HepG2 (cell line): ENCODE data around the gene RAMAC. TPM values are rescaled to one million over a fixed set of nuclear protein-coding genes. Genes with fewer than 3 reads are reported as not detected.

Experiments
- ARHGAP35 ChIP-seq: sonication (generic); formaldehyde crosslinking; IDR thresholded peaks from 2 replicates; pipeline ENCODE4 v1.9.0; 2022; ENCODE audit warnings: mild to moderate bottlenecking, inconsistent platforms, moderate library complexity, missing genetic modification reagents, borderline replicate concordance
- ATF6 ChIP-seq: sonication (generic); formaldehyde crosslinking; conservative IDR thresholded peaks from 2 replicates; pipeline ENCODE4 v1.4.0; 2020; ENCODE audit warnings: missing genetic modification reagents
- FOXA3 ChIP-seq: IDR thresholded peaks from 2 replicates; pipeline ENCODE4 v1.6.1; 2016; ENCODE audit warnings: missing genetic modification reagents, missing compliant biosample characterization
- GPBP1L1 ChIP-seq: sonication (generic); formaldehyde crosslinking; IDR thresholded peaks from 2 replicates; pipeline ENCODE4 v1.5.0; 2020; ENCODE audit warnings: mild to moderate bottlenecking, missing genetic modification reagents
- PHF20 ChIP-seq: sonication (generic); formaldehyde crosslinking; IDR thresholded peaks from 2 replicates; pipeline ENCODE4 v1.5.0; 2020; ENCODE audit warnings: mild to moderate bottlenecking, missing genetic modification reagents
- SATB2 ChIP-seq: sonication (generic); formaldehyde crosslinking; IDR thresholded peaks from 2 replicates; pipeline ENCODE4 v1.5.0; 2020; ENCODE audit warnings: missing genetic modification reagents
- SIN3A ChIP-seq: IDR thresholded peaks from 2 replicates; pipeline ENCODE4 v1.6.1; 2011; ENCODE audit warnings: low read depth, mild to moderate bottlenecking, control low read depth, low read length, borderline replicate concordance
- TBL1XR1 ChIP-seq: fragments of 150-350 bp; IDR thresholded peaks from 2 replicates; pipeline ENCODE4 v1.6.1; 2014; ENCODE audit warnings: borderline replicate concordance, low read length; ENCODE audit not compliant: partially characterized antibody
- THAP8 ChIP-seq: sonication (generic); formaldehyde crosslinking; IDR thresholded peaks from 2 replicates; pipeline ENCODE4 v1.5.1; 2020; ENCODE audit warnings: missing genetic modification reagents, mild to moderate bottlenecking, borderline replicate concordance
- ZFX ChIP-seq: sonication (generic); formaldehyde crosslinking; IDR thresholded peaks from 2 replicates; pipeline ENCODE4 v1.4.0; 2020; ENCODE audit warnings: mild to moderate bottlenecking, low read depth, missing genetic modification reagents, moderate library complexity
- ZNF276 ChIP-seq: sonication (generic); formaldehyde crosslinking; IDR thresholded peaks from 2 replicates; pipeline ENCODE4 v1.4.0; 2020; ENCODE audit warnings: mild to moderate bottlenecking, low read depth, missing genetic modification reagents
- ZNF614 ChIP-seq: IDR thresholded peaks from 2 replicates; pipeline ENCODE4 v1.6.1; 2018; ENCODE audit warnings: missing biosample characterization, missing genetic modification reagents, inconsistent platforms, borderline replicate concordance
- ZNF770 ChIP-seq: sonication (generic); formaldehyde crosslinking; IDR thresholded peaks from 2 replicates; pipeline ENCODE4 v1.5.0; 2020; ENCODE audit warnings: mild to moderate bottlenecking, missing genetic modification reagents
- ZSCAN29 ChIP-seq: sonication (generic); formaldehyde crosslinking; conservative IDR thresholded peaks from 2 replicates; pipeline ENCODE4 v1.4.0; 2020; ENCODE audit warnings: mild to moderate bottlenecking, missing genetic modification reagents
- polyA plus RNA-seq, 8 experiments: library from polyadenylated mRNA; depleted of rRNA in 3 of 8; stranded (reverse) in 7 of 8; unstranded in 1 of 8; fragments of >200 nt; fragmentation: Illumina TruSeq in 4 of 8; extraction: Trizol in 4 of 8; gene quantifications; 2 replicates each; pipeline versions ENCODE4 v1.2.1 to v1.2.3, GENCODE V29; 2011 to 2016; ENCODE audit warnings: low read depth in 4 of 8, missing spikeins in 1 of 8, mixed read lengths in 1 of 8; ENCODE audit not compliant: insufficient read depth in 1 of 8
- total RNA-seq, 5 experiments: library from RNA; depleted of rRNA; stranded (reverse); fragments of >200 nt; fragmentation: Illumina TruSeq; extraction: Trizol; gene quantifications; 2 replicates each; pipeline ENCODE4 v1.2.3, GENCODE V29; 2016; ENCODE audit warnings: low read depth in 1 of 5

Gene RAMAC
- total and polyA plus RNA-seq, 2 of the 13 experiments (the other 11 are each of a cell fraction or from before 2014, with no cell fraction given) = 22.2 to 45.9 TPM

- TF ChIP-seq SATB2 = no peak
- no peak for TF ChIP-seq ARHGAP35 (CRISPR knock-in tag)
- TF ChIP-seq ZSCAN29 (CRISPR knock-in tag) = no peak
- no peak for TF ChIP-seq FOXA3 (CRISPR knock-in tag)
- TF ChIP-seq PHF20 (CRISPR knock-in tag) = no peak
- TF ChIP-seq TBL1XR1 = no peak
- TF ChIP-seq ATF6 (CRISPR knock-in tag) = no peak
- TF ChIP-seq GPBP1L1 (CRISPR knock-in tag) = no peak
- no peak for TF ChIP-seq ZNF276
- no peak for TF ChIP-seq ZFX (CRISPR knock-in tag)
- TF ChIP-seq THAP8 (CRISPR knock-in tag) = no peak
- no peak for TF ChIP-seq ZNF770 (CRISPR knock-in tag)
- TF ChIP-seq SIN3A = no peak
- TF ChIP-seq ZNF614 = no peak
Measured at GRCh38 chr15:83015361-83015760, 29.4 kb downstream of the RAMAC start (continued).
